ENCODE measurements around the gene PLCB4.
"Not testable (repeated sequence)": the region's sequence is repeated elsewhere in the genome, so short reads cannot be mapped to it uniquely, and the experiment has no call there.

PLCB4 gene

GRCh38 chr20:9142809-9143208, 73.9 kb downstream of the PLCB4 start:
- DNase-seq (ENCODE audit: low read depth), result no peak

- no peak for DNase-seq (ENCODE audit: low read depth)
These were observed 75.0 kb downstream of the PLCB4 start for GRCh38 chr20:9143926-9144325.

GRCh38 chr20:9144643-9145042, 75.8 kb downstream of the PLCB4 start:
- DNase-seq (ENCODE audit: low read depth), result no peak

GRCh38 chr20:9145142-9145541, 76.3 kb downstream of the PLCB4 start:
- no peak for DNase-seq (ENCODE audit: low read depth)

GRCh38 chr20:9146649-9147048, 77.8 kb downstream of the PLCB4 start:
- DNase-seq (ENCODE audit: low read depth), result no peak

GRCh38 chr20:9147547-9148024, 78.7 kb downstream of the PLCB4 start:
- DNase-seq (ENCODE audit: low read depth), result no peak

GRCh38 chr20:9148291-9148690, 79.4 kb downstream of the PLCB4 start:
- DNase-seq (ENCODE audit: low read depth), result no peak

- DNase-seq (ENCODE audit: low read depth), result no peak
These were observed 80.2 kb downstream of the PLCB4 start for GRCh38 chr20:9149087-9149486.

- DNase-seq (ENCODE audit: low read depth), result no peak
These were observed 80.9 kb downstream of the PLCB4 start for GRCh38 chr20:9149796-9150195.

GRCh38 chr20:9150679-9151078, 81.8 kb downstream of the PLCB4 start:
- DNase-seq (ENCODE audit: low read depth), result no peak

GRCh38 chr20:9152139-9152538, 83.3 kb downstream of the PLCB4 start:
- not testable (repeated sequence) for DNase-seq (ENCODE audit: low read depth)

- DNase-seq (ENCODE audit: low read depth), result no peak
These were observed 85.7 kb downstream of the PLCB4 start for GRCh38 chr20:9154464-9155024.

GRCh38 chr20:9156529-9157280, 87.8 kb downstream of the PLCB4 start:
- no peak for DNase-seq (ENCODE audit: low read depth)

GRCh38 chr20:9160331-9160730, 91.4 kb downstream of the PLCB4 start:
- no peak for DNase-seq (ENCODE audit: low read depth)

GRCh38 chr20:9160757-9161156, 91.9 kb downstream of the PLCB4 start:
- peak; percentile 50 for DNase-seq (ENCODE audit: low read depth)

GRCh38 chr20:9161311-9161710, 92.4 kb downstream of the PLCB4 start:
- DNase-seq (ENCODE audit: low read depth), result no peak

GRCh38 chr20:9163251-9163650, 94.4 kb downstream of the PLCB4 start:
- no peak for DNase-seq (ENCODE audit: low read depth)

- DNase-seq (ENCODE audit: low read depth), result no peak
These were observed 95.1 kb downstream of the PLCB4 start for GRCh38 chr20:9163995-9164394.

GRCh38 chr20:9165261-9165660, 96.4 kb downstream of the PLCB4 start:
- DNase-seq (ENCODE audit: low read depth), result no peak

GRCh38 chr20:9166153-9166780, 97.4 kb downstream of the PLCB4 start:
- DNase-seq (ENCODE audit: low read depth), result no peak

- DNase-seq (ENCODE audit: low read depth), result no peak
These were observed 100.5 kb downstream of the PLCB4 start for GRCh38 chr20:9169409-9169808.

GRCh38 chr20:9172851-9173250, 104.0 kb downstream of the PLCB4 start:
- DNase-seq (ENCODE audit: low read depth), result peak; percentile 12

- DNase-seq (ENCODE audit: low read depth), result no peak
These were observed 108.4 kb downstream of the PLCB4 start for GRCh38 chr20:9177278-9177677.

Data from stromal cell of bone marrow (primary cell).